ENCODE measurements around the gene HYI. TPM values are rescaled to one million over a fixed set of nuclear protein-coding genes. Genes with fewer than 3 reads are reported as not detected.

HYI gene
- total RNA-seq, 4 donors from 2014 or later = 7.4 to 13.4 (median 10.7) TPM

GRCh38 chr1:43472087-43472462 lies 18.3 kb upstream of the HYI start:
- Histone ChIP-seq H3K4me1 (no peaks in the 10 kb centered on the region), H3K27me3 (no peaks in the 10 kb centered on the region), H3K9me3 (no peaks in the 10 kb centered on the region), H3K36me3 (no peaks in the 10 kb centered on the region), H3K27ac (no peak overlapping the region), H3K4me3 (no peak overlapping the region)
- in situ Hi-C loops (cut with MboI; ENCODE audit: low sequenced_read_pairs in 4 of 4) = no loop called here
- DNase-seq (no peak), ATAC-seq (no peak)
- TF ChIP-seq CTCF (IDR thresholded peaks at IDR 0.05 in 4 of 5, conservative IDR thresholded peaks at IDR 0.05 in 1 of 5) (no peak), POLR2A (IDR thresholded peaks at IDR 0.05) (no peak)
- intact Hi-C loops (cut with DNase I; ENCODE audit: low total_unique reads) = no loop called here

GRCh38 chr1:43469932-43470331 lies 16.2 kb upstream of the HYI start:
- in situ Hi-C loops (cut with MboI; ENCODE audit: low sequenced_read_pairs in 4 of 4) (no loop called here), intact Hi-C loops (cut with DNase I; ENCODE audit: low total_unique reads) (no loop called here)
- ATAC-seq = no peak

GRCh38 chr1:43468414-43468813 lies 14.7 kb upstream of the HYI start:
- DNase-seq = no peak
- intact Hi-C loops (cut with DNase I; ENCODE audit: low total_unique reads) (no loop called here), in situ Hi-C loops (cut with MboI; ENCODE audit: low sequenced_read_pairs in 4 of 4) (no loop called here)
- no peak for TF ChIP-seq POLR2A (IDR thresholded peaks at IDR 0.05)
- TF ChIP-seq CTCF (IDR thresholded peaks at IDR 0.05 in 4 of 5, conservative IDR thresholded peaks at IDR 0.05 in 1 of 5) = no peak
- Histone ChIP-seq H3K9me3 (no peaks in the 10 kb centered on the region), H3K4me1 (no peaks in the 10 kb centered on the region), H3K36me3 (no peaks in the 10 kb centered on the region), H3K27ac (no peak overlapping the region), H3K27me3 (no peaks in the 10 kb centered on the region), H3K4me3 (no peak overlapping the region)
- no peak for ATAC-seq

More at GRCh38 chr1:43469932-43470331, 16.2 kb upstream of the HYI start:
- H3K27me3 ChIP-seq = no peaks in the 10 kb centered on the region
- no peak overlapping the region for H3K4me3 ChIP-seq
- no peaks in the 10 kb centered on the region for H3K4me1 ChIP-seq
- TF ChIP-seq CTCF (IDR thresholded peaks at IDR 0.05 in 4 of 5, conservative IDR thresholded peaks at IDR 0.05 in 1 of 5) = no peak
- no peak for TF ChIP-seq POLR2A (IDR thresholded peaks at IDR 0.05)
- no peaks in the 10 kb centered on the region for H3K9me3 ChIP-seq
- no peaks in the 10 kb centered on the region for H3K36me3 ChIP-seq
- DNase-seq = no peak
- H3K27ac ChIP-seq = no peak overlapping the region

- no peak for DNase-seq
- no peak for ATAC-seq
- in situ Hi-C loops (cut with MboI; ENCODE audit: low sequenced_read_pairs in 4 of 4) = no loop called here
- intact Hi-C loops (cut with DNase I; ENCODE audit: low total_unique reads) = no loop called here
- no peak overlapping the region for H3K27ac ChIP-seq
- no peak overlapping the region for H3K4me3 ChIP-seq
- H3K27me3 ChIP-seq = no peaks in the 10 kb centered on the region
- no peaks in the 10 kb centered on the region for H3K36me3 ChIP-seq
- TF ChIP-seq POLR2A (IDR thresholded peaks at IDR 0.05) (no peak), CTCF (IDR thresholded peaks at IDR 0.05 in 4 of 5, conservative IDR thresholded peaks at IDR 0.05 in 1 of 5) (no peak)
- no peaks in the 10 kb centered on the region for H3K4me1 ChIP-seq
- no peaks in the 10 kb centered on the region for H3K9me3 ChIP-seq
Observed at GRCh38 chr1:43466403-43466802, 12.7 kb upstream of the HYI start.

- Histone ChIP-seq H3K27me3 (no peaks in the 10 kb centered on the region), H3K36me3 (no peaks in the 10 kb centered on the region), H3K27ac (no peak overlapping the region), H3K4me1 (no peaks in the 10 kb centered on the region), H3K9me3 (no peaks in the 10 kb centered on the region), H3K4me3 (no peak overlapping the region)
- DNase-seq (no peak), ATAC-seq (no peak)
- intact Hi-C loops (cut with DNase I; ENCODE audit: low total_unique reads) (no loop called here), in situ Hi-C loops (cut with MboI; ENCODE audit: low sequenced_read_pairs in 4 of 4) (no loop called here)
- TF ChIP-seq POLR2A (IDR thresholded peaks at IDR 0.05) (no peak), CTCF (IDR thresholded peaks at IDR 0.05 in 4 of 5, conservative IDR thresholded peaks at IDR 0.05 in 1 of 5) (no peak)
Observed at GRCh38 chr1:43465505-43466067, 11.9 kb upstream of the HYI start.
